PC-9 (cell line): ENCODE data around the gene UBXN4. TPM values are rescaled to one million over a fixed set of nuclear protein-coding genes. Genes with fewer than 3 reads are reported as not detected.
"Not testable (repeated sequence)": the region's sequence is repeated elsewhere in the genome, so short reads cannot be mapped to it uniquely, and the experiment has no call there.

Experiments
- BruUV-seq: library from RNA; stranded (reverse); fragments of 400-500 nt; replicated peaks from 2 replicates; lab custom pipeline; 2021; lab: Mats Ljungman, UMichigan
- CTCF ChIA-PET: fragments of 300-600 bp; sonication (Branson Sonifier 250); formaldehyde crosslinking; loops from one replicate; lab custom pipeline; 2022; ENCODE audit warnings: antibody characterized with exemption; lab: Charles Lee
- POLR2A ChIA-PET: fragments of 300-600 bp; sonication (Branson Sonifier 250); formaldehyde crosslinking; loops from one replicate; lab custom pipeline; 2022; ENCODE audit warnings: antibody characterized with exemption; ENCODE audit not compliant: unreplicated experiment; lab: Charles Lee
- DNase-seq, 2 experiments: peaks; one replicate each; pipeline versions ENCODE4 v3.0.0 to v3.0.0-alpha.2; 2015 to 2022; ENCODE audit warnings: mixed read lengths in 1 of 2
- H2AFZ ChIP-seq: fragments of 200-600 bp; sonication (generic); 2 replicates; pipeline ENCODE4 v1.8.1; 2017; ENCODE audit warnings: antibody characterized with exemption
- H3F3A ChIP-seq: fragments of 200-600 bp; sonication (generic); 2 replicates; pipeline ENCODE4 v1.8.1; 2017; ENCODE audit warnings: antibody characterized with exemption, mild to moderate bottlenecking, low read depth; ENCODE audit not compliant: insufficient read depth
- H3K27ac ChIP-seq: fragments of 200-600 bp; sonication (generic); 2 replicates; pipeline ENCODE4 v1.6.1; 2016; ENCODE audit warnings: mixed run types
- H3K27me3 ChIP-seq: fragments of 200-600 bp; sonication (generic); 2 replicates; pipeline ENCODE4 v1.6.1; 2016; ENCODE audit warnings: low read depth, mixed run types; ENCODE audit not compliant: insufficient read depth
- H3K36me3 ChIP-seq: fragments of 200-600 bp; sonication (generic); 2 replicates; pipeline ENCODE4 v1.6.1; 2016; ENCODE audit warnings: low read depth, mixed run types
- H3K4me1 ChIP-seq: fragments of 200-600 bp; sonication (generic); replicated peaks from 2 replicates; pipeline ENCODE4 v1.6.1; 2016; ENCODE audit warnings: mixed run types; ENCODE audit not compliant: insufficient read depth
- H3K4me2 ChIP-seq: fragments of 200-600 bp; sonication (generic); 2 replicates; pipeline ENCODE4 v1.6.1; 2017; ENCODE audit warnings: mixed run types
- H3K4me3 ChIP-seq: fragments of 200-600 bp; sonication (generic); 2 replicates; pipeline ENCODE4 v1.6.1; 2016; ENCODE audit warnings: mixed run types
- H3K79me2 ChIP-seq: fragments of 200-600 bp; sonication (generic); 2 replicates; pipeline ENCODE4 v1.6.1; 2017; ENCODE audit warnings: low read depth, mixed run types
- H3K9me2 ChIP-seq: fragments of 200-600 bp; sonication (generic); 2 replicates; pipeline ENCODE4 v1.8.1; 2017; ENCODE audit warnings: mild to moderate bottlenecking; ENCODE audit not compliant: insufficient read depth
- H3K9me3 ChIP-seq: fragments of 200-600 bp; sonication (generic); 2 replicates; pipeline ENCODE4 v1.8.1; 2016; ENCODE audit warnings: low read depth; ENCODE audit not compliant: insufficient read depth
- H4K20me1 ChIP-seq: fragments of 200-600 bp; sonication (generic); 2 replicates; pipeline ENCODE4 v1.8.1; 2017; ENCODE audit not compliant: insufficient read depth
- EZH2 ChIP-seq: fragments of 200-600 bp; sonication (generic); IDR thresholded peaks from 2 replicates; pipeline ENCODE4 v1.8.0; 2017; ENCODE audit warnings: antibody characterized with exemption, low read depth
- intact Hi-C: fragments of 100-400 bp; cut with micrococcal nuclease; formaldehyde crosslinking; loops from one replicate; pipeline ENCODE4 v1.10.0; 2022; ENCODE audit not compliant: unreplicated experiment
- total RNA-seq: library from RNA; stranded (reverse); gene quantifications from 2 replicates; pipeline ENCODE4 v1.2.3, GENCODE V29; 2021
- TF ChIP-seq, protein P1 (sequence below): fragments of 200-600 bp; sonication (generic); conservative IDR thresholded peaks from 2 replicates; pipeline ENCODE4 v1.6.1; 2017; ENCODE audit warnings: mixed run types, antibody characterized with exemption, mild to moderate bottlenecking, moderate library complexity

The UBXN4 gene
- total RNA-seq, 1 experiment from 2014 or later = 95.0 TPM

DNA sequence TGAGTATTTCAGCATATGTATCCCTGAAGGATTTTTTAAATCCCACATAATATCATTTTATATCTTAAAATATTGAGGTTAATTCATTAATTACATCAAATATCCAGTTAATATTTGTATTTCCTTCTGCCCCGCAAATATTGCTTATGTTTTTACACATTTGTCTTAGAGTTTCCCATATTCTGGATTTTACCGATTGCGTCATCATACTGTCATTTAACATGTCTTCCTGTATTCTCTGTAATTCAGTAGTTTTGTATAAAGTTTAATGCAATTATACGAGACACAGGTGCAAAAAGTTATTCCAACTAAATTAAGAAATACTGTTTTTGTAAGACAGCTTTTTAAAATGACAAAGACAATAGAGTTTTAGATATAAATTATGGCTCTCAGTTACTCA, 33.5 kb upstream of the UBXN4 start:
- Histone ChIP-seq H3K9me3 (no peaks in the 10 kb centered on the region), H3K4me3 (no peak overlapping the region), H3K27ac (no peak overlapping the region), H3K27me3 (no peaks in the 10 kb centered on the region), H4K20me1 (no peaks in the 10 kb centered on the region), H3K9me2 (no peaks in the 10 kb centered on the region), H2AFZ (no peak overlapping the region), H3K4me2 (no peak overlapping the region), H3K4me1 (no peaks in the 10 kb centered on the region), H3K79me2 (no peaks in the 10 kb centered on the region), H3F3A (peaks cover 4% of the 10 kb centered on the region; the same call in 1 of the 2 replicates), H3K36me3 (no peaks in the 10 kb centered on the region)
- intact Hi-C loops = no loop called here
- BruUV-seq = no TSS peak
- no peak for DNase-seq
- POLR2A ChIA-PET = no interaction called here
- CTCF ChIA-PET = interaction anchor here (0.7 kb wide), 1 partner anchor 1240 kb away, joined by 6 read pairs; no protein-coding TSS in a partner anchor
- TF ChIP-seq EZH2 = no peak
- TF ChIP-seq, protein P1, sequence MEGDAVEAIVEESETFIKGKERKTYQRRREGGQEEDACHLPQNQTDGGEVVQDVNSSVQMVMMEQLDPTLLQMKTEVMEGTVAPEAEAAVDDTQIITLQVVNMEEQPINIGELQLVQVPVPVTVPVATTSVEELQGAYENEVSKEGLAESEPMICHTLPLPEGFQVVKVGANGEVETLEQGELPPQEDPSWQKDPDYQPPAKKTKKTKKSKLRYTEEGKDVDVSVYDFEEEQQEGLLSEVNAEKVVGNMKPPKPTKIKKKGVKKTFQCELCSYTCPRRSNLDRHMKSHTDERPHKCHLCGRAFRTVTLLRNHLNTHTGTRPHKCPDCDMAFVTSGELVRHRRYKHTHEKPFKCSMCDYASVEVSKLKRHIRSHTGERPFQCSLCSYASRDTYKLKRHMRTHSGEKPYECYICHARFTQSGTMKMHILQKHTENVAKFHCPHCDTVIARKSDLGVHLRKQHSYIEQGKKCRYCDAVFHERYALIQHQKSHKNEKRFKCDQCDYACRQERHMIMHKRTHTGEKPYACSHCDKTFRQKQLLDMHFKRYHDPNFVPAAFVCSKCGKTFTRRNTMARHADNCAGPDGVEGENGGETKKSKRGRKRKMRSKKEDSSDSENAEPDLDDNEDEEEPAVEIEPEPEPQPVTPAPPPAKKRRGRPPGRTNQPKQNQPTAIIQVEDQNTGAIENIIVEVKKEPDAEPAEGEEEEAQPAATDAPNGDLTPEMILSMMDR = no peak

DNA sequence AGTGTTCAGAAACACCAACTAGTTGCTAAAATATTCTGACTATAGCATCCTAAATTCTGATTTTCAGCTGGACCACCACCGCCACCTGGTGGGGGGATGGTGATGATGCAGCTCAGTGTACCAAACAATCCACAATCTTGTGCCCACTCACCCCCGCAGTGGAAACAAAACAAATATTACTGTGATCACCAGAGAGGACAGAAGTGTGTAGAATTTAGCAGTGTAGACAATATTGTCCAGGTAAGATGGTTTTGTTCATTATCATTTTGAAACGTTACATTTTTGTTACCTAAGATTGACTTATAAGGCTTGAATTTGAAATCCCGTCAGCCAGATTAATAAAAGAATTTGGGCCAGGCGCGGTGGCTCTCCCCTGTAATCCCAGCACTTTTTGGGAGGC, 31.7 kb upstream of the UBXN4 start:
- Histone ChIP-seq H3K27ac (no peak overlapping the region), H3K4me1 (no peaks in the 10 kb centered on the region), H4K20me1 (no peaks in the 10 kb centered on the region), H2AFZ (no peak overlapping the region), H3K4me2 (no peak overlapping the region), H3K36me3 (no peaks in the 10 kb centered on the region), H3K79me2 (no peaks in the 10 kb centered on the region), H3K9me3 (no peaks in the 10 kb centered on the region), H3K27me3 (no peaks in the 10 kb centered on the region), H3F3A (peaks cover 4% of the 10 kb centered on the region; the same call in 1 of the 2 replicates), H3K4me3 (no peak overlapping the region), H3K9me2 (no peaks in the 10 kb centered on the region)
- no peak for TF ChIP-seq EZH2
- TF ChIP-seq, protein P1 = peak; percentile 96
- intact Hi-C loops = loop anchor here (1.0 to 10.0 kb wide), 4 partner anchors 238 to 1245 kb away; no protein-coding TSS in a partner anchor
- CTCF ChIA-PET = interaction anchor here (0.7 to 1.4 kb wide), 5 partner anchors 237 to 721 kb away, joined by 3 to 9 read pairs (median 5); no protein-coding TSS in a partner anchor
- peak in 1 of 2 experiments; percentile 53 for DNase-seq
- POLR2A ChIA-PET = interaction anchor here (0.6 to 0.7 kb wide), 2 partner anchors 165 to 704 kb away, joined by 4 read pairs; no protein-coding TSS in a partner anchor
- no TSS peak for BruUV-seq

DNA sequence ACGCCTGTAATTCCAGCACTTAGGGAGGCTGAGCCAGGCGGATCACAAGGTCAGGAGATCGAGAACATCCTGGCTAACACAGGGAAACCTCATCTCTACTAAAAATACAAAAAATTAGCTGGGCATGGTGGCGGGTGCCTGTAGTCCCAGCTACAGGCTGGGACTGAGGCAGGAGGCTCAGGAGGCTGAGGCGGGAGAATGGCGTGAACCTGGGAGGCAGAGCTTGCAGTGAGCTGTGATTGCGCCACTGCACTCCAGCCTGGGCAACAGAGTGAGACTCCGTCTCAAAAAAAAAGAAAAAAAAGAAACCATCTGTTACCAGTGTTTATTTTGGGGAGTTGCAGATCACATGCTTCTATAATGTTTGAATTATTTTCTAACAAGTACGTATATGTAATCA, 26.6 kb upstream of the UBXN4 start:
- H3K4me1 ChIP-seq, CTCF ChIA-PET, H3K27ac ChIP-seq, H3K79me2 ChIP-seq, BruUV-seq, H3K4me3 ChIP-seq, H3K4me2 ChIP-seq, H3F3A ChIP-seq, POLR2A ChIA-PET, H3K27me3 ChIP-seq, H3K36me3 ChIP-seq, H2AFZ ChIP-seq, H3K9me2 ChIP-seq, H3K9me3 ChIP-seq, DNase-seq, H4K20me1 ChIP-seq: not testable (repeated sequence)
- intact Hi-C loops = loop anchor here (10.0 kb wide), 1 partner anchor 1250 kb away; no protein-coding TSS in a partner anchor
